ENCODE results near the gene PPP2R3B.

DNA sequence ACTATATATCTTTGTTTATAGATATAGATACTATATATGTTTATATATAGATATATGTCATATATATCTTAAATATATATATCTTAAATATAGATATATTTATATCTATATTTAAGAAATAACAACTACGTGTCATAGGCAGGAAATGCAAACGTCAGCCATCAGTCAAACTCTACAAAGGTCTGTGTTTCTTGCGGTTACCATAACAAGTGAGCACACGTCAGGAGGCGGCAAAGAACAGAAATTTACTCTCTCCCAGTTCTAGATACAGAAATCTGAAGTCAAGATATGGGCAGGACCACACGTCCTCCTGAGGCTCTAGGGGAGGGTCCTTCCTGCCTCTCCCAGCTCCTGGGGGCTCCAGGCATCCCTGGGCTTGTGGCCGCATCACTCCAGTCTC is 99.0 kb downstream of the PPP2R3B start:
- TF ChIP-seq, protein P1, sequence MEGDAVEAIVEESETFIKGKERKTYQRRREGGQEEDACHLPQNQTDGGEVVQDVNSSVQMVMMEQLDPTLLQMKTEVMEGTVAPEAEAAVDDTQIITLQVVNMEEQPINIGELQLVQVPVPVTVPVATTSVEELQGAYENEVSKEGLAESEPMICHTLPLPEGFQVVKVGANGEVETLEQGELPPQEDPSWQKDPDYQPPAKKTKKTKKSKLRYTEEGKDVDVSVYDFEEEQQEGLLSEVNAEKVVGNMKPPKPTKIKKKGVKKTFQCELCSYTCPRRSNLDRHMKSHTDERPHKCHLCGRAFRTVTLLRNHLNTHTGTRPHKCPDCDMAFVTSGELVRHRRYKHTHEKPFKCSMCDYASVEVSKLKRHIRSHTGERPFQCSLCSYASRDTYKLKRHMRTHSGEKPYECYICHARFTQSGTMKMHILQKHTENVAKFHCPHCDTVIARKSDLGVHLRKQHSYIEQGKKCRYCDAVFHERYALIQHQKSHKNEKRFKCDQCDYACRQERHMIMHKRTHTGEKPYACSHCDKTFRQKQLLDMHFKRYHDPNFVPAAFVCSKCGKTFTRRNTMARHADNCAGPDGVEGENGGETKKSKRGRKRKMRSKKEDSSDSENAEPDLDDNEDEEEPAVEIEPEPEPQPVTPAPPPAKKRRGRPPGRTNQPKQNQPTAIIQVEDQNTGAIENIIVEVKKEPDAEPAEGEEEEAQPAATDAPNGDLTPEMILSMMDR (IDR thresholded peaks at IDR 0.05): no peak
- no peak for TF ChIP-seq POLR2A (IDR thresholded peaks at IDR 0.05)

Data from testis (tissue), 2 donors.